ENCODE results near the gene GTF2H4. TPM values are rescaled to one million over a fixed set of nuclear protein-coding genes. Genes with fewer than 3 reads are reported as not detected.

GTF2H4 gene
- total RNA-seq, 1 donor from 2014 or later = 81.0 TPM

- Histone ChIP-seq H3K9me3 (no peaks in the 10 kb centered on the region), H3K4me3 (peak overlapping the region; percentile 60 to 65), H3K27me3 (no peaks in the 10 kb centered on the region), H3K27ac (peak overlapping the region; percentile 78 to 86), H3K36me3 (peaks cover 21 to 51% of the 10 kb centered on the region in 2 donors), H3K4me1 (peaks cover 4 to 16% of the 10 kb centered on the region in 2 donors)
- TF ChIP-seq, protein P1, sequence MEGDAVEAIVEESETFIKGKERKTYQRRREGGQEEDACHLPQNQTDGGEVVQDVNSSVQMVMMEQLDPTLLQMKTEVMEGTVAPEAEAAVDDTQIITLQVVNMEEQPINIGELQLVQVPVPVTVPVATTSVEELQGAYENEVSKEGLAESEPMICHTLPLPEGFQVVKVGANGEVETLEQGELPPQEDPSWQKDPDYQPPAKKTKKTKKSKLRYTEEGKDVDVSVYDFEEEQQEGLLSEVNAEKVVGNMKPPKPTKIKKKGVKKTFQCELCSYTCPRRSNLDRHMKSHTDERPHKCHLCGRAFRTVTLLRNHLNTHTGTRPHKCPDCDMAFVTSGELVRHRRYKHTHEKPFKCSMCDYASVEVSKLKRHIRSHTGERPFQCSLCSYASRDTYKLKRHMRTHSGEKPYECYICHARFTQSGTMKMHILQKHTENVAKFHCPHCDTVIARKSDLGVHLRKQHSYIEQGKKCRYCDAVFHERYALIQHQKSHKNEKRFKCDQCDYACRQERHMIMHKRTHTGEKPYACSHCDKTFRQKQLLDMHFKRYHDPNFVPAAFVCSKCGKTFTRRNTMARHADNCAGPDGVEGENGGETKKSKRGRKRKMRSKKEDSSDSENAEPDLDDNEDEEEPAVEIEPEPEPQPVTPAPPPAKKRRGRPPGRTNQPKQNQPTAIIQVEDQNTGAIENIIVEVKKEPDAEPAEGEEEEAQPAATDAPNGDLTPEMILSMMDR (IDR thresholded peaks at IDR 0.05) = no peak
- no peak for DNase-seq (ENCODE audit: low spot score in 2 of 2)
- intact Hi-C loops (cut with DNase I) = loop anchor here (1.0 to 10.0 kb wide), 6 partner anchors 30 to 430 kb away; partner anchors contain the start of genes DDR1, FLOT1 and HLA-E
Measured at GRCh38 chr6:30914854-30915590, 7.0 kb downstream of the GTF2H4 start.

- Histone ChIP-seq H3K27me3 (no peaks in the 10 kb centered on the region), H3K9me3 (no peaks in the 10 kb centered on the region), H3K36me3 (peaks cover 19 to 53% of the 10 kb centered on the region in 2 donors), H3K27ac (peak overlapping the region; percentile 78 to 86), H3K4me1 (peaks cover 4 to 16% of the 10 kb centered on the region in 2 donors), H3K4me3 (peak overlapping the region in 1 of 2 donors; percentile 65)
- DNase-seq (ENCODE audit: low spot score in 2 of 2) = no peak
- TF ChIP-seq, protein P1 (IDR thresholded peaks at IDR 0.05) = peak; percentile 10 to 66 (median 41)
- intact Hi-C loops (cut with DNase I) = loop anchor here (1.0 to 10.0 kb wide), 5 partner anchors 31 to 431 kb away; partner anchors contain the start of genes DDR1, FLOT1 and HLA-E
Measured at GRCh38 chr6:30915591-30915946, 7.6 kb downstream of the GTF2H4 start.

DNA sequence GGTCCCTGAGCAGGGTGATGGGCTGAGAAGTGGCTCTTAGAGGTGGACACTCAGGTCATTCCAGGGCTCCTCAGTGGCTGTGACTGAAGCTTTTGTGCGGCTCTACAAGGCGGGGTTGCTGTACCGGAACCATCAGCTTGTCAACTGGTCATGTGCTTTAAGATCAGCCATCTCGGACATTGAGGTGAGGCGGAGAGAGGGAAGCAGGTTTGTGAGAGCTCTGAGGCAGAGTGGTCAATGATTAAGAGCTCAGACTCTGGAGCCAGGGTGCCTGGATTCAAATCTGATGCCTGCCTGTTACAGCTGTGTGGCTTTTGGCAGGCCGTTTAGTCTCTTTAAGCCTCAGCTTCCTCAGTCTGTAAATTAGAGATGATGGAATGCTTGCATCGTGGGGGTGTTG is 9.0 kb downstream of the GTF2H4 start:
- intact Hi-C loops (cut with DNase I) = loop anchor here (10.0 kb wide), 1 partner anchor 432 kb away; the partner anchor contains the start of gene HLA-E
- H3K36me3 ChIP-seq = peaks cover 26 to 54% of the 10 kb centered on the region in 2 donors

GRCh38 chr6:30917487-30917886 is 9.5 kb downstream of the GTF2H4 start:
- Histone ChIP-seq H3K4me1 (peaks cover 4 to 16% of the 10 kb centered on the region in 2 donors), H3K9me3 (no peaks in the 10 kb centered on the region), H3K36me3 (peaks cover 30 to 54% of the 10 kb centered on the region in 2 donors), H3K4me3 (no peak overlapping the region), H3K27ac (no peak overlapping the region), H3K27me3 (no peaks in the 10 kb centered on the region)
- TF ChIP-seq, protein P1 (IDR thresholded peaks at IDR 0.05) = no peak
- intact Hi-C loops (cut with DNase I) = loop anchor here (10.0 kb wide), 1 partner anchor 433 kb away; the partner anchor contains the start of gene HLA-E
- DNase-seq (ENCODE audit: low spot score in 2 of 2) = no peak

More for the DNA sequence above, 9.0 kb downstream of the GTF2H4 start:
- TF ChIP-seq, protein P1 (IDR thresholded peaks at IDR 0.05) = no peak
- H3K27me3 ChIP-seq = no peaks in the 10 kb centered on the region
- no peaks in the 10 kb centered on the region for H3K9me3 ChIP-seq
- peaks cover 4 to 16% of the 10 kb centered on the region in 2 donors for H3K4me1 ChIP-seq
- no peak for DNase-seq (ENCODE audit: low spot score in 2 of 2)
- H3K27ac ChIP-seq = no peak overlapping the region
- H3K4me3 ChIP-seq = no peak overlapping the region

GRCh38 chr6:30918670-30919069 is 10.7 kb downstream of the GTF2H4 start:
- H3K4me1 ChIP-seq = peaks cover 1 to 15% of the 10 kb centered on the region in 2 donors
- intact Hi-C loops (cut with DNase I) = loop anchor here (10.0 kb wide), 1 partner anchor 434 kb away; the partner anchor contains the start of gene HLA-E
- no peak overlapping the region for H3K27ac ChIP-seq
- no peaks in the 10 kb centered on the region for H3K9me3 ChIP-seq
- H3K27me3 ChIP-seq = no peaks in the 10 kb centered on the region
- no peak for DNase-seq (ENCODE audit: low spot score in 2 of 2)
- H3K36me3 ChIP-seq = peaks cover 41 to 60% of the 10 kb centered on the region in 2 donors
- TF ChIP-seq, protein P1 (IDR thresholded peaks at IDR 0.05) = no peak
- no peak overlapping the region for H3K4me3 ChIP-seq
